ENCODE data around the gene KIF4A. TPM values are rescaled to one million over a fixed set of nuclear protein-coding genes. Genes with fewer than 3 reads are reported as not detected.

The KIF4A gene
- total RNA-seq, 1 experiment from 2014 or later, result 35.8 TPM

GRCh38 chrX:70279081-70279480, 10.8 kb upstream of the KIF4A start:
- DNase-seq (no peak), ATAC-seq (no peak)
- H3K9me3 ChIP-seq (ENCODE audit: low read length), result no peaks in the 10 kb centered on the region
- no peaks in the 10 kb centered on the region for H3K36me3 ChIP-seq (ENCODE audit: low read depth, low read length)
- no peak overlapping the region for H3K9ac ChIP-seq (ENCODE audit: low read length)
- H3K27me3 ChIP-seq (ENCODE audit: low read length), result no peaks in the 10 kb centered on the region
- no peak overlapping the region for H3K4me3 ChIP-seq (ENCODE audit: low read length)
- no peaks in the 10 kb centered on the region for H4K20me1 ChIP-seq (ENCODE audit: low read length)
- H3K9me2 ChIP-seq (replicated peaks; ENCODE audit: low read length), result no peaks in the 10 kb centered on the region
- H3F3A ChIP-seq (ENCODE audit: low read length, unreplicated experiment), result no peaks in the 10 kb centered on the region
- POLR2A ChIA-PET (ENCODE audit: unreplicated experiment), result no interaction called here
- CTCF ChIA-PET, result no interaction called here
- H3K4me1 ChIP-seq (ENCODE audit: insufficient read depth, low read length), result no peaks in the 10 kb centered on the region
- H2AFZ ChIP-seq (ENCODE audit: low read length), result no peak overlapping the region
- H3K27ac ChIP-seq (ENCODE audit: low read length), result no peak overlapping the region
- intact Hi-C loops (cut with micrococcal nuclease), result no loop called here
- no peaks in the 10 kb centered on the region for H3K79me2 ChIP-seq (ENCODE audit: low read length)
- TF ChIP-seq, protein P1, sequence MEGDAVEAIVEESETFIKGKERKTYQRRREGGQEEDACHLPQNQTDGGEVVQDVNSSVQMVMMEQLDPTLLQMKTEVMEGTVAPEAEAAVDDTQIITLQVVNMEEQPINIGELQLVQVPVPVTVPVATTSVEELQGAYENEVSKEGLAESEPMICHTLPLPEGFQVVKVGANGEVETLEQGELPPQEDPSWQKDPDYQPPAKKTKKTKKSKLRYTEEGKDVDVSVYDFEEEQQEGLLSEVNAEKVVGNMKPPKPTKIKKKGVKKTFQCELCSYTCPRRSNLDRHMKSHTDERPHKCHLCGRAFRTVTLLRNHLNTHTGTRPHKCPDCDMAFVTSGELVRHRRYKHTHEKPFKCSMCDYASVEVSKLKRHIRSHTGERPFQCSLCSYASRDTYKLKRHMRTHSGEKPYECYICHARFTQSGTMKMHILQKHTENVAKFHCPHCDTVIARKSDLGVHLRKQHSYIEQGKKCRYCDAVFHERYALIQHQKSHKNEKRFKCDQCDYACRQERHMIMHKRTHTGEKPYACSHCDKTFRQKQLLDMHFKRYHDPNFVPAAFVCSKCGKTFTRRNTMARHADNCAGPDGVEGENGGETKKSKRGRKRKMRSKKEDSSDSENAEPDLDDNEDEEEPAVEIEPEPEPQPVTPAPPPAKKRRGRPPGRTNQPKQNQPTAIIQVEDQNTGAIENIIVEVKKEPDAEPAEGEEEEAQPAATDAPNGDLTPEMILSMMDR (conservative IDR thresholded peaks at IDR 0.05; ENCODE audit: low read depth, low read length), result no peak
- TF ChIP-seq EZH2 (IDR thresholded peaks at IDR 0.05; ENCODE audit: low read length, unreplicated experiment) (no peak), EZH2phosphoT487 (IDR thresholded peaks at IDR 0.05; ENCODE audit: borderline replicate concordance, low read length) (no peak)
- BruUV-seq (replicated peaks), result no TSS peak
- H3K4me2 ChIP-seq (ENCODE audit: low read length), result no peak overlapping the region

DNA sequence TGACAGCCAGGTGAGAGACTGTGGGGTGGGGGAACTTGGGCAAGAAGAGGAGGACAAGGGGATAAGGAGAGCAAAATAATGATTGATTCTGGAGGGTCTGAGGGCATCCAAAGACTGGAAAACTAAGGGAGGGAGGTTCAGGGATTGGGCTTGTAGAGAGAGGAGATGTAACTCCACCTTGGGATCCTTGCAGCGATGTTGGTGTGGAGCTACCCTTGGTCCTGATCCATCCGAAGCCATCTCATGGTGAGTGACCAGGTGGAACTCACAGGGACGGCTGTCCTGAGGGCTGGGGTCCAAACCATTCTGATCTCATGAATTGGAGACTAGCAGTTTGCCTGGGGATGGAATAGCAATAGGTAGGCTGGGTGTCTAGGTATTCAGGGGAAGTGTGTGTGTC, 9.3 kb upstream of the KIF4A start:
- intact Hi-C loops (cut with micrococcal nuclease), result no loop called here
- Histone ChIP-seq H3K4me2 (ENCODE audit: low read length) (no peak overlapping the region), H4K20me1 (ENCODE audit: low read length) (no peaks in the 10 kb centered on the region), H3K27me3 (ENCODE audit: low read length) (no peaks in the 10 kb centered on the region), H3K36me3 (ENCODE audit: low read depth, low read length) (no peaks in the 10 kb centered on the region), H2AFZ (ENCODE audit: low read length) (no peak overlapping the region), H3K79me2 (ENCODE audit: low read length) (no peaks in the 10 kb centered on the region), H3K9me2 (replicated peaks; ENCODE audit: low read length) (no peaks in the 10 kb centered on the region), H3F3A (ENCODE audit: low read length, unreplicated experiment) (no peaks in the 10 kb centered on the region), H3K4me3 (ENCODE audit: low read length) (no peak overlapping the region), H3K9me3 (ENCODE audit: low read length) (no peaks in the 10 kb centered on the region), H3K4me1 (ENCODE audit: insufficient read depth, low read length) (no peaks in the 10 kb centered on the region), H3K27ac (ENCODE audit: low read length) (no peak overlapping the region), H3K9ac (ENCODE audit: low read length) (no peak overlapping the region)
- no peak for TF ChIP-seq EZH2 (IDR thresholded peaks at IDR 0.05; ENCODE audit: low read length, unreplicated experiment)
- no peak for TF ChIP-seq EZH2phosphoT487 (IDR thresholded peaks at IDR 0.05; ENCODE audit: borderline replicate concordance, low read length)
- DNase-seq, result no peak
- no TSS peak for BruUV-seq (replicated peaks)
- ATAC-seq, result no peak
- CTCF ChIA-PET, result no interaction called here
- POLR2A ChIA-PET (ENCODE audit: unreplicated experiment), result interaction anchor here (0.6 kb wide), 1 partner anchor 272 kb away, joined by 3 read pairs; no protein-coding TSS in a partner anchor

DNA sequence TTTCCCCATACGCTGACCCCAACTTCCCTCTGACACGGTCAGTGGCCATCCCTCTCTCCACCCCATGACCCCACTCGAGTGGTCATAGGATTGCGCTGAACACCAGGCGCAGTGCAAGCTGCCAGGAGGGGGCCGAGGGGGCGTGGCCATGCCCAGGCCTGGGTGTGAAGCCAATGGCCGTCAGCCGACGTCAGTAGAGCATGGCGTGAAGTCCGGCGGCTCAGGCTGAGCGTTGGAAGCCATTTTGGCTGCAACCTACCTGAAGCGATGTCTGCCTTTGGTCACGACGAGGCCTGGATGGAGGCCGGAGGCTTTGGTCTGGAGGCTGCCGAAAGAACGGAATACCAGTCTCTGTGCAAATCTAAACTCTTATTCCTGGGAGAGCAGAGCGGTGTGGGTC, 8.0 kb upstream of the KIF4A start, which contains the start of gene RAB41:
Gene RAB41 (plus strand): TSS at position 222 of the 400 bp plus-strand sequence. CDS start 46 bp downstream, at position 268.
- CTCF ChIA-PET, result no interaction called here
- TF ChIP-seq, protein P1 (conservative IDR thresholded peaks at IDR 0.05; ENCODE audit: low read depth, low read length), result no peak
- no peak for TF ChIP-seq EZH2 (IDR thresholded peaks at IDR 0.05; ENCODE audit: low read length, unreplicated experiment)
- TF ChIP-seq EZH2phosphoT487 (IDR thresholded peaks at IDR 0.05; ENCODE audit: borderline replicate concordance, low read length), result no peak
- Histone ChIP-seq H3K36me3 (ENCODE audit: low read depth, low read length) (peaks cover 5% of the 10 kb centered on the region; the same call in 1 of the 2 replicates), H3K4me2 (ENCODE audit: low read length) (no peak within 1 kb of the TSS), H3K27ac (ENCODE audit: low read length) (no peak within 1 kb of the TSS), H2AFZ (ENCODE audit: low read length) (no peak within 1 kb of the TSS), H3F3A (ENCODE audit: low read length, unreplicated experiment) (no peaks in the 10 kb centered on the region), H3K9ac (ENCODE audit: low read length) (no peak within 1 kb of the TSS), H3K4me1 (ENCODE audit: insufficient read depth, low read length) (no peaks in the 10 kb centered on the region), H3K4me3 (ENCODE audit: low read length) (no peak within 1 kb of the TSS), H3K27me3 (ENCODE audit: low read length) (no peaks in the 10 kb centered on the region), H3K9me3 (ENCODE audit: low read length) (no peaks in the 10 kb centered on the region), H3K79me2 (ENCODE audit: low read length) (no peaks in the 10 kb centered on the region), H4K20me1 (ENCODE audit: low read length) (no peaks in the 10 kb centered on the region), H3K9me2 (replicated peaks; ENCODE audit: low read length) (no peaks in the 10 kb centered on the region)
- no TSS peak for BruUV-seq (replicated peaks)
- POLR2A ChIA-PET (ENCODE audit: unreplicated experiment), result no interaction called here
- no peak for ATAC-seq
- no peak for DNase-seq
- intact Hi-C loops (cut with micrococcal nuclease), result no loop called here

All from PC-3 (cell line).